ENCODE data around the gene LCNL1. TPM values are rescaled to one million over a fixed set of nuclear protein-coding genes. Genes with fewer than 3 reads are reported as not detected.

LCNL1 gene
- total RNA-seq, 1 donor from 2014 or later = 11.7 TPM

GRCh38 chr9:136963341-136963740, 19.5 kb upstream of the LCNL1 start:
- DNase-seq = no peak
- Histone ChIP-seq H3K27ac (replicated peaks) (no peak overlapping the region), H3K4me3 (no peak overlapping the region), H3K27me3 (ENCODE audit: low read depth) (no peaks in the 10 kb centered on the region), H3K9me3 (replicated peaks) (no peaks in the 10 kb centered on the region), H3K36me3 (no peaks in the 10 kb centered on the region), H3K4me1 (peaks cover 49% of the 10 kb centered on the region)
- TF ChIP-seq, protein P1, sequence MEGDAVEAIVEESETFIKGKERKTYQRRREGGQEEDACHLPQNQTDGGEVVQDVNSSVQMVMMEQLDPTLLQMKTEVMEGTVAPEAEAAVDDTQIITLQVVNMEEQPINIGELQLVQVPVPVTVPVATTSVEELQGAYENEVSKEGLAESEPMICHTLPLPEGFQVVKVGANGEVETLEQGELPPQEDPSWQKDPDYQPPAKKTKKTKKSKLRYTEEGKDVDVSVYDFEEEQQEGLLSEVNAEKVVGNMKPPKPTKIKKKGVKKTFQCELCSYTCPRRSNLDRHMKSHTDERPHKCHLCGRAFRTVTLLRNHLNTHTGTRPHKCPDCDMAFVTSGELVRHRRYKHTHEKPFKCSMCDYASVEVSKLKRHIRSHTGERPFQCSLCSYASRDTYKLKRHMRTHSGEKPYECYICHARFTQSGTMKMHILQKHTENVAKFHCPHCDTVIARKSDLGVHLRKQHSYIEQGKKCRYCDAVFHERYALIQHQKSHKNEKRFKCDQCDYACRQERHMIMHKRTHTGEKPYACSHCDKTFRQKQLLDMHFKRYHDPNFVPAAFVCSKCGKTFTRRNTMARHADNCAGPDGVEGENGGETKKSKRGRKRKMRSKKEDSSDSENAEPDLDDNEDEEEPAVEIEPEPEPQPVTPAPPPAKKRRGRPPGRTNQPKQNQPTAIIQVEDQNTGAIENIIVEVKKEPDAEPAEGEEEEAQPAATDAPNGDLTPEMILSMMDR (IDR thresholded peaks at IDR 0.05; ENCODE audit: borderline replicate concordance) = no peak
- intact Hi-C loops (cut with micrococcal nuclease) = no loop called here

DNA sequence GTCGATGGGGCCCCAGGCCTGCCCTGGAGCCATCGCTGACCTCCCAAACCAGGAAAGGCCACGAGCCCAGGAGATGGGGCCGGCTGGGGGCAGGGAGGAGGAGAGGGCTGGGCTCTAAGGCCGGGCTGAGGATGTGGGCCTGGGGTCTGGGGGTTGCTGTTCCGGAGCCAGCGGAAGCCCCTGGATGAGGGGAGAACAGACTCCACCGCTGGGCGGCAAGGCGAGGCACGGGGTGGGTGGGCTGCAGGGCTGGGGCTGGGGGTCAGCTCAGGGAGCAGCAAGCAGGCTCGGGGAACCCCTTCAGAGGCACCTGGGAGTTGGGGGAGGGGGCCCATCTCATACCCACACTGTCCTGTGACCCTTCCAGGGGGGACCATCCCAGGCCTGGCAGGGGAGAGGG, 19.0 kb upstream of the LCNL1 start:
- H3K36me3 ChIP-seq = no peaks in the 10 kb centered on the region
- no peaks in the 10 kb centered on the region for H3K9me3 ChIP-seq (replicated peaks)
- H3K27me3 ChIP-seq (ENCODE audit: low read depth) = no peaks in the 10 kb centered on the region
- intact Hi-C loops (cut with micrococcal nuclease) = no loop called here
- peaks cover 53% of the 10 kb centered on the region for H3K4me1 ChIP-seq
- H3K27ac ChIP-seq (replicated peaks) = no peak overlapping the region
- no peak for DNase-seq
- TF ChIP-seq, protein P1 (IDR thresholded peaks at IDR 0.05; ENCODE audit: borderline replicate concordance) = no peak
- no peak overlapping the region for H3K4me3 ChIP-seq

GRCh38 chr9:136964171-136964689, 18.6 kb upstream of the LCNL1 start:
- DNase-seq = no peak
- H3K4me1 ChIP-seq = peaks cover 56% of the 10 kb centered on the region
- intact Hi-C loops (cut with micrococcal nuclease) = no loop called here
- TF ChIP-seq, protein P1 (IDR thresholded peaks at IDR 0.05; ENCODE audit: borderline replicate concordance) = no peak
- no peaks in the 10 kb centered on the region for H3K27me3 ChIP-seq (ENCODE audit: low read depth)
- H3K9me3 ChIP-seq (replicated peaks) = no peaks in the 10 kb centered on the region
- H3K27ac ChIP-seq (replicated peaks) = no peak overlapping the region
- H3K36me3 ChIP-seq = no peaks in the 10 kb centered on the region
- H3K4me3 ChIP-seq = no peak overlapping the region

- DNase-seq = no peak
- H3K27ac ChIP-seq (replicated peaks) = no peak overlapping the region
- TF ChIP-seq, protein P1 (IDR thresholded peaks at IDR 0.05; ENCODE audit: borderline replicate concordance) = no peak
- intact Hi-C loops (cut with micrococcal nuclease) = no loop called here
- no peak overlapping the region for H3K4me3 ChIP-seq
- no peaks in the 10 kb centered on the region for H3K27me3 ChIP-seq (ENCODE audit: low read depth)
- H3K4me1 ChIP-seq = peaks cover 56% of the 10 kb centered on the region
- H3K9me3 ChIP-seq (replicated peaks) = no peaks in the 10 kb centered on the region
- H3K36me3 ChIP-seq = no peaks in the 10 kb centered on the region
Measured at GRCh38 chr9:136964833-136965422, 17.9 kb upstream of the LCNL1 start.

GRCh38 chr9:136965771-136966484, 16.9 kb upstream of the LCNL1 start:
- Histone ChIP-seq H3K4me3 (peak overlapping the region; percentile 34), H3K9me3 (replicated peaks) (no peaks in the 10 kb centered on the region), H3K27ac (replicated peaks) (no peak overlapping the region), H3K36me3 (no peaks in the 10 kb centered on the region), H3K27me3 (ENCODE audit: low read depth) (no peaks in the 10 kb centered on the region), H3K4me1 (peaks cover 60% of the 10 kb centered on the region)
- TF ChIP-seq, protein P1 (IDR thresholded peaks at IDR 0.05; ENCODE audit: borderline replicate concordance) = no peak
- intact Hi-C loops (cut with micrococcal nuclease) = no loop called here
- no peak for DNase-seq

Measured in left ventricle myocardium inferior (tissue), 1 donor.